SK-N-MC (cell line): ENCODE results near the gene PPP1R12A.

Experiments used
- DNase-seq: peaks from one replicate; pipeline ENCODE4 v3.0.0-alpha.2; 2011; ENCODE audit warnings: low read depth, low spot score
- H3K27ac ChIP-seq: fragments of 200-600 bp; sonication (generic); 2 replicates; pipeline ENCODE4 v1.5.1; 2016; ENCODE audit warnings: mixed run types
- H3K36me3 ChIP-seq: fragments of 200-600 bp; sonication (generic); 2 replicates; pipeline ENCODE4 v1.6.1; 2017; ENCODE audit warnings: antibody characterized with exemption, low read length, mixed read lengths; ENCODE audit not compliant: insufficient read depth
- H3K4me3 ChIP-seq: fragments of 200-600 bp; sonication (generic); 2 replicates; pipeline ENCODE4 v1.5.1; 2016
- H3K9ac ChIP-seq: fragments of 200-600 bp; sonication (generic); 2 replicates; pipeline ENCODE4 v1.8.0; 2017; ENCODE audit warnings: mixed run types, mixed read lengths; ENCODE audit not compliant: insufficient read length
- H3K9me3 ChIP-seq: fragments of 200-600 bp; sonication (generic); 2 replicates; pipeline ENCODE4 v1.6.1; 2017; ENCODE audit warnings: low read depth, mild to moderate bottlenecking, antibody characterized with exemption, low read length, moderate library complexity, mixed read lengths
- EZH2 ChIP-seq: fragments of 200-600 bp; sonication (generic); IDR thresholded peaks from one replicate; pipeline ENCODE4 v1.6.1; 2017; ENCODE audit warnings: antibody characterized with exemption
- FOXP2 ChIP-seq: optimal IDR thresholded peaks from 2 replicates; pipeline ENCODE3; 2011; ENCODE audit warnings: mild to moderate bottlenecking, moderate library complexity; ENCODE audit not compliant: insufficient read depth; ENCODE audit errors: extremely low read length, control extremely low read depth
- POLR2AphosphoS5 ChIP-seq: IDR thresholded peaks from 2 replicates; pipeline ENCODE4 v1.6.1; 2012; ENCODE audit warnings: mild to moderate bottlenecking, low read depth, low read length, borderline replicate concordance

Gene PPP1R12A

GRCh38 chr12:79766705-79767464 lies 168.0 kb downstream of the PPP1R12A start:
- no peak for DNase-seq
- TF ChIP-seq FOXP2: no peak
- no peak for TF ChIP-seq POLR2AphosphoS5
- no peak for TF ChIP-seq EZH2
- H3K36me3 ChIP-seq: no peaks in the 10 kb centered on the region
- no peaks in the 10 kb centered on the region for H3K9me3 ChIP-seq
- H3K27ac ChIP-seq: no peak overlapping the region
- H3K4me3 ChIP-seq: no peak overlapping the region
- H3K9ac ChIP-seq: no peak overlapping the region

- no peak overlapping the region for H3K27ac ChIP-seq
- H3K9ac ChIP-seq: no peak overlapping the region
- H3K36me3 ChIP-seq: no peaks in the 10 kb centered on the region
- DNase-seq: no peak
- no peaks in the 10 kb centered on the region for H3K9me3 ChIP-seq
- H3K4me3 ChIP-seq: no peak overlapping the region
- TF ChIP-seq POLR2AphosphoS5 (no peak), EZH2 (no peak), FOXP2 (no peak)
These were observed 169.7 kb downstream of the PPP1R12A start for GRCh38 chr12:79765157-79765556.

- no peaks in the 10 kb centered on the region for H3K36me3 ChIP-seq
- no peak overlapping the region for H3K4me3 ChIP-seq
- no peaks in the 10 kb centered on the region for H3K9me3 ChIP-seq
- no peak overlapping the region for H3K27ac ChIP-seq
- no peak for DNase-seq
- TF ChIP-seq FOXP2 (no peak), EZH2 (no peak), POLR2AphosphoS5 (no peak)
- no peak overlapping the region for H3K9ac ChIP-seq
These were observed 170.3 kb downstream of the PPP1R12A start for GRCh38 chr12:79764641-79765040.

- H3K36me3 ChIP-seq: no peaks in the 10 kb centered on the region
- DNase-seq: no peak
- TF ChIP-seq POLR2AphosphoS5 (no peak), FOXP2 (no peak), EZH2 (no peak)
- no peak overlapping the region for H3K4me3 ChIP-seq
- H3K27ac ChIP-seq: no peak overlapping the region
- H3K9me3 ChIP-seq: no peaks in the 10 kb centered on the region
- H3K9ac ChIP-seq: no peak overlapping the region
These were observed 171.0 kb downstream of the PPP1R12A start for GRCh38 chr12:79763766-79764452.

GRCh38 chr12:79761341-79761740 lies 173.6 kb downstream of the PPP1R12A start:
- DNase-seq: no peak
- no peaks in the 10 kb centered on the region for H3K36me3 ChIP-seq
- no peak overlapping the region for H3K27ac ChIP-seq

GRCh38 chr12:79747274-79747673 lies 187.6 kb downstream of the PPP1R12A start:
- no peak for TF ChIP-seq POLR2AphosphoS5
- TF ChIP-seq EZH2: no peak
- no peak for TF ChIP-seq FOXP2
- Histone ChIP-seq H3K9me3 (no peaks in the 10 kb centered on the region), H3K4me3 (no peak overlapping the region), H3K27ac (no peak overlapping the region), H3K9ac (no peak overlapping the region), H3K36me3 (no peaks in the 10 kb centered on the region)
- no peak for DNase-seq

More at GRCh38 chr12:79761341-79761740, 173.6 kb downstream of the PPP1R12A start:
- TF ChIP-seq EZH2 (no peak), POLR2AphosphoS5 (no peak), FOXP2 (no peak)
- Histone ChIP-seq H3K9me3 (no peaks in the 10 kb centered on the region), H3K4me3 (no peak overlapping the region), H3K9ac (no peak overlapping the region)

GRCh38 chr12:79737875-79738718 lies 196.8 kb downstream of the PPP1R12A start:
- DNase-seq: peak; percentile 62
- Histone ChIP-seq H3K27ac (no peak overlapping the region), H3K9ac (no peak overlapping the region), H3K36me3 (no peaks in the 10 kb centered on the region), H3K4me3 (no peak overlapping the region), H3K9me3 (no peaks in the 10 kb centered on the region)
- no peak for TF ChIP-seq POLR2AphosphoS5
- TF ChIP-seq FOXP2: no peak
- no peak for TF ChIP-seq EZH2

- TF ChIP-seq FOXP2 (no peak), POLR2AphosphoS5 (no peak), EZH2 (no peak)
- H3K9ac ChIP-seq: no peak overlapping the region
- no peaks in the 10 kb centered on the region for H3K36me3 ChIP-seq
- H3K4me3 ChIP-seq: no peak overlapping the region
- 0 out of 2 replicates have a peak, but pooled peaks cover 5% of the 10 kb centered on the region for H3K9me3 ChIP-seq
- no peak for DNase-seq
- no peak overlapping the region for H3K27ac ChIP-seq
These were observed 202.3 kb downstream of the PPP1R12A start for GRCh38 chr12:79732638-79733037.
